Osteocyte (in vitro differentiated cells): ENCODE results near the gene CALR3. TPM values are rescaled to one million over a fixed set of nuclear protein-coding genes. Genes with fewer than 3 reads are reported as not detected.
"Not testable (repeated sequence)": the region's sequence is repeated elsewhere in the genome, so short reads cannot be mapped to it uniquely, and the experiment has no call there.

Source experiments
- DNase-seq: peaks from one replicate; pipeline ENCODE4 v3.0.0; 2021; ENCODE audit warnings: mixed read lengths; ENCODE audit not compliant: unreplicated experiment; ENCODE audit errors: extremely low spot score
- H3K27ac Mint-ChIP-seq: one replicate; pipeline ENCODE4 v1.8.0; 2021; ENCODE audit warnings: mild to moderate bottlenecking, mixed read lengths; ENCODE audit not compliant: unreplicated experiment
- H3K27me3 Mint-ChIP-seq: one replicate; pipeline ENCODE4 v1.8.0; 2021; ENCODE audit warnings: mixed read lengths; ENCODE audit not compliant: unreplicated experiment
- H3K36me3 Mint-ChIP-seq: one replicate; pipeline ENCODE4 v1.8.0; 2021; ENCODE audit warnings: mixed read lengths; ENCODE audit not compliant: unreplicated experiment
- H3K4me1 Mint-ChIP-seq: one replicate; pipeline ENCODE4 v1.8.0; 2021; ENCODE audit warnings: mixed read lengths; ENCODE audit not compliant: unreplicated experiment
- H3K4me3 Mint-ChIP-seq: one replicate; pipeline ENCODE4 v1.8.0; 2021; ENCODE audit warnings: mild to moderate bottlenecking, moderate library complexity, mixed read lengths; ENCODE audit not compliant: unreplicated experiment
- H3K9me3 Mint-ChIP-seq: one replicate; pipeline ENCODE4 v1.8.0; 2021; ENCODE audit warnings: mixed read lengths; ENCODE audit not compliant: unreplicated experiment
- long read RNA-seq: library from polyadenylated mRNA; unstranded; transcript quantifications from one replicate; pipeline ENCODE4 v2.0.0, GENCODE V29; 2021
- total RNA-seq: library from RNA; stranded (reverse); gene quantifications from 2 replicates; pipeline ENCODE4 v1.2.1, GENCODE V29; 2021
- TF ChIP-seq, protein P1 (sequence below): fragments of 200-600 bp; sonication (generic); IDR thresholded peaks from 2 replicates; pipeline ENCODE4 v1.5.0; 2021; ENCODE audit warnings: antibody characterized with exemption, mild to moderate bottlenecking, moderate library complexity

Gene CALR3, protein sequence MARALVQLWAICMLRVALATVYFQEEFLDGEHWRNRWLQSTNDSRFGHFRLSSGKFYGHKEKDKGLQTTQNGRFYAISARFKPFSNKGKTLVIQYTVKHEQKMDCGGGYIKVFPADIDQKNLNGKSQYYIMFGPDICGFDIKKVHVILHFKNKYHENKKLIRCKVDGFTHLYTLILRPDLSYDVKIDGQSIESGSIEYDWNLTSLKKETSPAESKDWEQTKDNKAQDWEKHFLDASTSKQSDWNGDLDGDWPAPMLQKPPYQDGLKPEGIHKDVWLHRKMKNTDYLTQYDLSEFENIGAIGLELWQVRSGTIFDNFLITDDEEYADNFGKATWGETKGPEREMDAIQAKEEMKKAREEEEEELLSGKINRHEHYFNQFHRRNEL
- not detected in 2 replicates for total RNA-seq
- long read RNA-seq: 0 reads

- Mint-ChIP-seq H3K27me3 (no peaks in the 10 kb centered on the region), H3K4me3 (peak within 1 kb of the TSS; percentile 99), H3K9me3 (no peaks in the 10 kb centered on the region), H3K36me3 (peaks cover 5% of the 10 kb centered on the region), H3K27ac (peak within 1 kb of the TSS; percentile 95), H3K4me1 (peaks cover 28% of the 10 kb centered on the region)
- peak; percentile 99 for DNase-seq
- TF ChIP-seq, protein P1, sequence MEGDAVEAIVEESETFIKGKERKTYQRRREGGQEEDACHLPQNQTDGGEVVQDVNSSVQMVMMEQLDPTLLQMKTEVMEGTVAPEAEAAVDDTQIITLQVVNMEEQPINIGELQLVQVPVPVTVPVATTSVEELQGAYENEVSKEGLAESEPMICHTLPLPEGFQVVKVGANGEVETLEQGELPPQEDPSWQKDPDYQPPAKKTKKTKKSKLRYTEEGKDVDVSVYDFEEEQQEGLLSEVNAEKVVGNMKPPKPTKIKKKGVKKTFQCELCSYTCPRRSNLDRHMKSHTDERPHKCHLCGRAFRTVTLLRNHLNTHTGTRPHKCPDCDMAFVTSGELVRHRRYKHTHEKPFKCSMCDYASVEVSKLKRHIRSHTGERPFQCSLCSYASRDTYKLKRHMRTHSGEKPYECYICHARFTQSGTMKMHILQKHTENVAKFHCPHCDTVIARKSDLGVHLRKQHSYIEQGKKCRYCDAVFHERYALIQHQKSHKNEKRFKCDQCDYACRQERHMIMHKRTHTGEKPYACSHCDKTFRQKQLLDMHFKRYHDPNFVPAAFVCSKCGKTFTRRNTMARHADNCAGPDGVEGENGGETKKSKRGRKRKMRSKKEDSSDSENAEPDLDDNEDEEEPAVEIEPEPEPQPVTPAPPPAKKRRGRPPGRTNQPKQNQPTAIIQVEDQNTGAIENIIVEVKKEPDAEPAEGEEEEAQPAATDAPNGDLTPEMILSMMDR: no peak
Observed at GRCh38 chr19:16495982-16496612, at the start of gene CALR3, which contains the start of gene C19orf44. TSS of gene CALR3 (minus strand) at chr19:16496167. CDS start at chr19:16496129, 38 bp downstream. TSS of gene C19orf44 (plus strand) at chr19:16496394. CDS start at chr19:16500793, 4,399 bp downstream.

GRCh38 chr19:16544473-16545231 is 48.7 kb upstream of the CALR3 start:
- TF ChIP-seq, protein P1: no peak
- Mint-ChIP-seq H3K27me3 (no peaks in the 10 kb centered on the region), H3K4me1 (peaks cover 25% of the 10 kb centered on the region), H3K4me3 (no peak overlapping the region), H3K9me3 (no peaks in the 10 kb centered on the region), H3K36me3 (peaks cover 7% of the 10 kb centered on the region), H3K27ac (peak overlapping the region; percentile 11)
- no peak for DNase-seq

DNA sequence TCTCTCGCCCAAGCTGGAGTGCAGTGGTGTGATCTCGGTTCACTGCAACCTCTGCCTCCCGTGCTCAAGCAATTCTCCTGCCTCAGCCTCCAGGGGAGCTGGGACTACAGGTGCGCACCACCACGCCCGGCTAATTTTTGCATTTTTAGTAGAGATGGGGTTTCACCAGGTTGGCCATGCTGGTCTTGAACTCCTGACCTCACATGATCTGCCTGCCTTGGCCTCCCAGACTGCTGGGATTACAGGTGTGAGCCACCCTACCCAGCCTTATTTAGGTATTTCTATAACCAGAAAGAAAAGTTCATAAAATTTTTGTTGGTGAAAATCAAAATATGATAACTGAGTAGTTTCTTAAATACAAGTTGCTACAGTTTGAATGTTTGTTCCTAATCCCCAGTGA is 47.8 kb upstream of the CALR3 start:
- H3K36me3 Mint-ChIP-seq: peaks cover 13% of the 10 kb centered on the region
- H3K4me3 Mint-ChIP-seq: peak overlapping the region; percentile 87
- not testable (repeated sequence) for DNase-seq, H3K27me3 Mint-ChIP-seq, H3K9me3 Mint-ChIP-seq
- H3K27ac Mint-ChIP-seq: peak overlapping the region; percentile 18
- peaks cover 27% of the 10 kb centered on the region for H3K4me1 Mint-ChIP-seq

- Mint-ChIP-seq H3K4me3 (peak overlapping the region; percentile 87), H3K9me3 (no peaks in the 10 kb centered on the region), H3K4me1 (peaks cover 27% of the 10 kb centered on the region), H3K27ac (peak overlapping the region; percentile 80), H3K27me3 (no peaks in the 10 kb centered on the region), H3K36me3 (peaks cover 14% of the 10 kb centered on the region)
- TF ChIP-seq, protein P1: no peak
- DNase-seq: no peak
Observed at GRCh38 chr19:16542910-16543472, 47.0 kb upstream of the CALR3 start.
